Cardiac muscle cell (in vitro differentiated cells and primary cell): Measurements from ENCODE around the gene NOS1. TPM values are rescaled to one million over a fixed set of nuclear protein-coding genes. Genes with fewer than 3 reads are reported as not detected.

Experiments used
- DNase-seq, 2 donors: peaks; one replicate each; pipeline versions ENCODE4 v3.0.0 to v3.0.0-alpha.2; 2010 to 2017; ENCODE audit warnings: low read depth in 1 of 2, low spot score in 1 of 2
- H3K27ac ChIP-seq: fragments of 200-600 bp; sonication (generic); 2 replicates; pipeline ENCODE4 v1.5.1; 2016
- H3K27me3 ChIP-seq: fragments of 200-600 bp; sonication (generic); 2 replicates; pipeline ENCODE4 v1.6.0; 2016; ENCODE audit warnings: control low read depth
- H3K36me3 ChIP-seq: fragments of 200-600 bp; sonication (generic); 2 replicates; pipeline ENCODE4 v1.5.1; 2016; ENCODE audit warnings: control low read depth
- H3K4me1 ChIP-seq: fragments of 200-600 bp; sonication (generic); 2 replicates; pipeline ENCODE4 v1.8.1; 2017; ENCODE audit warnings: low read depth, mild to moderate bottlenecking, mixed run types
- H3K4me3 ChIP-seq: fragments of 200-600 bp; sonication (generic); 2 replicates; pipeline ENCODE4 v1.5.1; 2016; ENCODE audit warnings: mild to moderate bottlenecking
- H3K9me3 ChIP-seq: fragments of 200-600 bp; sonication (generic); 2 replicates; pipeline ENCODE4 v1.5.1; 2017; ENCODE audit warnings: low read depth, mild to moderate bottlenecking, control low read depth
- polyA plus RNA-seq: library from polyadenylated mRNA; unstranded; fragments of >200 nt; fragmentation: Nextera tagmentation; extraction: Ambion mirVana; gene quantifications from 2 replicates; pipeline ENCODE4 v1.2.1, GENCODE V29; 2016
- total RNA-seq: library from RNA; depleted of rRNA; stranded (reverse); fragments of >200 nt; gene quantifications from 2 replicates; pipeline ENCODE4 v1.2.3, GENCODE V29; 2016
- TF ChIP-seq, protein P1 (sequence below): IDR thresholded peaks from 2 replicates; pipeline ENCODE4 v1.5.1; 2012; ENCODE audit warnings: low read depth, mild to moderate bottlenecking, low read length

The NOS1 gene
- total and polyA plus RNA-seq, 2 experiments from 2014 or later: not detected

DNA sequence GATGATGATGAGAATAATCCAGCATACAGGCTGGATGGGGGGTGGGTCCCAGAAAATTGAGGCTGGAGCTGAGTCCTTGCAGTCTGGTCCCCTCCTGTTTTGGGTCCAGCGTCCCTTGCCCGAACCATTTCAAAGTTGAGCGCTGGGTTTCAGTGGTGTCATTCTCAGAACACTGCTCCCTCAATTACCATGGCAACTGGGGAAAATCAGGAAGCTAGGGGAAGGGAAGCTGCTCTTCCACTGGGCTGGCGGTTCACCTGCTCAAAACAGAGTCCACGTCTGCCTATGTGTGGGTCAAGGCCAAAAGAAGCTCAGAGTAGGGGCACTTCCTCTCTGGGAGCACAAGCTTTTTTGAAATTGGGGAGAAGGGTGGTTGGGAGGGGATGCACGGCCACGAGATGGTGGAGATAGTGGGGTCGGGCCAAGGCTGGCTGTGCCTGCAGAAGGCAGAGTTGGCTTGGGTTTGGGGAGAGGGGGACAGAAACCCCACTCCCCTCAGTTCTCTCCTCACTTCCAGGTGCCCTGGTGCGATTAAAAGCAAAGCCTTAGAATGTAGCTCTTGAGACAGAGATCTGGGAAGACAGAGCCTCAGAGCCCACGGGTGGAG, 1.7 kb upstream of the NOS1 start:
- no peaks in the 10 kb centered on the region for H3K4me1 ChIP-seq
- H3K4me3 ChIP-seq: no peak overlapping the region
- TF ChIP-seq, protein P1, sequence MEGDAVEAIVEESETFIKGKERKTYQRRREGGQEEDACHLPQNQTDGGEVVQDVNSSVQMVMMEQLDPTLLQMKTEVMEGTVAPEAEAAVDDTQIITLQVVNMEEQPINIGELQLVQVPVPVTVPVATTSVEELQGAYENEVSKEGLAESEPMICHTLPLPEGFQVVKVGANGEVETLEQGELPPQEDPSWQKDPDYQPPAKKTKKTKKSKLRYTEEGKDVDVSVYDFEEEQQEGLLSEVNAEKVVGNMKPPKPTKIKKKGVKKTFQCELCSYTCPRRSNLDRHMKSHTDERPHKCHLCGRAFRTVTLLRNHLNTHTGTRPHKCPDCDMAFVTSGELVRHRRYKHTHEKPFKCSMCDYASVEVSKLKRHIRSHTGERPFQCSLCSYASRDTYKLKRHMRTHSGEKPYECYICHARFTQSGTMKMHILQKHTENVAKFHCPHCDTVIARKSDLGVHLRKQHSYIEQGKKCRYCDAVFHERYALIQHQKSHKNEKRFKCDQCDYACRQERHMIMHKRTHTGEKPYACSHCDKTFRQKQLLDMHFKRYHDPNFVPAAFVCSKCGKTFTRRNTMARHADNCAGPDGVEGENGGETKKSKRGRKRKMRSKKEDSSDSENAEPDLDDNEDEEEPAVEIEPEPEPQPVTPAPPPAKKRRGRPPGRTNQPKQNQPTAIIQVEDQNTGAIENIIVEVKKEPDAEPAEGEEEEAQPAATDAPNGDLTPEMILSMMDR: no peak
- peaks cover 87% of the 10 kb centered on the region for H3K27me3 ChIP-seq
- no peak overlapping the region for H3K27ac ChIP-seq
- DNase-seq: no peak
- H3K9me3 ChIP-seq: no peaks in the 10 kb centered on the region
- no peaks in the 10 kb centered on the region for H3K36me3 ChIP-seq

DNA sequence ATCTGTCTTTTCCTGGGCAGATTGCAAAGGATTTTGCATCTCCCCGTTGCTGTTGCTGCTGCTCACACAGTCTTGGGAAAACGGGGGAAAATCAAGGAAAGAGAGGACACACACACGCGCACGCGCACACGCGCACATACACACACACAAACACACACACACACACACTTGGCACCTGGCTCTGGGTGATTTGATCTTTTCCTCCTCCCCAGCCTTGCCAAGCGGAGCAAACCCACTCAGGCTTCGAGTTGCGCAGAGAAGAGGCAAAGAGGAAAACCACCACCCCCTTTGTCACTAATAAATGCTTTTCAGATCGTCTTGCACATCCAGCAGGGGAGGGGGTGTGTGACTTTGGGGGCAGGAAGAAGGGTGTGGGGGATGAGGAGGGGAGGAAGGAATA, 965 bp upstream of the NOS1 start:
- H3K4me3 ChIP-seq: no peak overlapping the region
- peaks cover 95% of the 10 kb centered on the region for H3K27me3 ChIP-seq
- no peaks in the 10 kb centered on the region for H3K36me3 ChIP-seq
- H3K4me1 ChIP-seq: no peaks in the 10 kb centered on the region
- TF ChIP-seq, protein P1: no peak
- no peak overlapping the region for H3K27ac ChIP-seq
- no peaks in the 10 kb centered on the region for H3K9me3 ChIP-seq
- no peak for DNase-seq

DNA sequence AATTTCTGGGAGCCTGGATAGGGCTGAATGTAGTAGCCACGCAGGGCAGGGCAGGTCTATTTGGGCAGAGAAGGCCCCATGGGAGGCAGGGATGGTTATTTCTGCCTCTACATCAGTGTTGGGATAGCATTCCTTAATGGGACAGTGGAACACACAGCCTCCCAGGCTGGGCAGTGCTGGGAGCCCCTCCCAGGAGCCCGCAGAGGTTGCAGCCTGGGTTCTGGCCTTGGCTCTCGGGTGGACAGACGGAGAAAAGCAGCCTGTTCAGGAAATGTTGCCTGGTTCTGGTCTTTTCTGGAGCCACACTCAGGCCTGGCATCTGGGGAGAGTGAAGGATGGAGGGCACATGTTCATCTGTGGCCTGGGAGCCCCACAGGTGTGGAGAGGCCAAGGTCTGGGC, 479 bp upstream of the NOS1 start:
- Histone ChIP-seq H3K9me3 (no peaks in the 10 kb centered on the region), H3K36me3 (no peaks in the 10 kb centered on the region), H3K4me3 (no peak overlapping the region), H3K27me3 (peaks cover 100% of the 10 kb centered on the region), H3K27ac (no peak overlapping the region), H3K4me1 (no peaks in the 10 kb centered on the region)
- DNase-seq: no peak
- TF ChIP-seq, protein P1: no peak

DNA sequence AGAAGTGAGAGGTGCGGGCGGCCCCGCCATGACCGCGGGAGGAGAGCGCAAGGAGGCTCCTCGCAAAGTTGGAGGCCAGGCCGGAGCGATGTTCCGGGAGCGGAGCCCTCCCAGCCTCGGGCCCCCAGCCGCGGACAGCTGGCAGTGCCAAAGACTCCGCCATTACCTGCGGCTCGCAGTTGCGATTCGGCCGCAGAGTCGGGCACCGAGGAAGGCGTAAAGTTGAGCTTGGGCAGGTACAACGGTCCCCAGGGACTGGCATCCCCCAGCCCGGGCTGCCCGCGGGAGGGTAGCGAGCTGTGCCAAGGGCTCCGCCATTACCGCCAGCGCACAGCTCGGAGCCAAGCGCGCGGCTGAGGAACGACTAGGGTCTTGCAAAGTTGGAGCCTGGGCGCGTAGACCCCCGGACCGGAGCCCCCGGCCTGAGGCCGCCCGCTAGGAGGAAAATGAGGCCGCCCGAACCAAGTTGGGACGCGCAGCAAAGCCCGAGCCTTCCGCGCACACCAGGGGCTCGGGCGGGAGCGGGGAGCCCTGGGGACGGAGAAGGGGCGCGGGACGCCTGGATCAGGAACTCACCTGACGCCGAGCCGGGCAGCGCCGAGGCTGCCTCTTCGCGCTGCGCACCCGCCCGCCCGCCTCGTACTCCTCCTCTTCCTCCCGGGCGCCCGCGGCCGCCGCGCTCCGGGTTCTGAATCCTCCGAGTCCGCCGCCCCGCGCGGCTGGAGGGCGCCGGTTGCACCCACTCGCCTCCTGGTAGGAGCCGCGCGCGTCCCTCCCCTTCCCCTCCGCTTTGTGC, 677 bp downstream of the NOS1 start:
- peak overlapping the region; percentile 19 for H3K4me3 ChIP-seq

DNA sequence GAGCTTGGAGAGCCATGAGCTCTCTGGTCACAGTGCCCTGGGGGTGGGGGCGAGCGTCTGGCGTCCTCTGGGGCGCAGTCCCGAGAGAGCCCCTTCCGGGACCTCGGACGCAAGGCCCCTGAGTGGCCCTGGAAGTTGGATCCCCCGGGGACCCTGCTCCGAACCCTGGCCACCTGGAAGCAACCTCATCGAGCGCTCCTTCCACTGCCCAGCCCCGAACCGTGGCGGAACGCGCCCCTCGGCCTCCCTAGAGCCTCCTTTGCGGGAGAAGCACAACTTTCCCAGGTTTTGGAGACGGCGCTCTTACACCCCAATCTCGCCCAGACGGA, 1.2 kb downstream of the NOS1 start:
- Histone ChIP-seq H3K4me3 (peak overlapping the region; percentile 19), H3K4me1 (no peaks in the 10 kb centered on the region), H3K27me3 (peaks cover 100% of the 10 kb centered on the region), H3K9me3 (no peaks in the 10 kb centered on the region), H3K36me3 (no peaks in the 10 kb centered on the region), H3K27ac (no peak overlapping the region)
- TF ChIP-seq, protein P1: no peak
- DNase-seq: no peak

More for the DNA sequence above, 677 bp downstream of the NOS1 start:
- Histone ChIP-seq H3K27me3 (peaks cover 100% of the 10 kb centered on the region), H3K36me3 (no peaks in the 10 kb centered on the region), H3K4me1 (no peaks in the 10 kb centered on the region), H3K27ac (no peak overlapping the region), H3K9me3 (no peaks in the 10 kb centered on the region)
- TF ChIP-seq, protein P1: no peak
- peak in 1 of 2 donors; percentile 16 for DNase-seq
